HepG2 (cell line): Measurements from ENCODE around the gene KRT81. TPM values are rescaled to one million over a fixed set of nuclear protein-coding genes. Genes with fewer than 3 reads are reported as not detected.

Experiments used
- ATAC-seq: fragments of 200-7000 bp; cut with Tn5 transposase; 3 replicates; pipeline ENCODE4 v1.9.1; 2020; ENCODE audit warnings: mild to moderate bottlenecking, moderate library complexity
- BruUV-seq: library from RNA; stranded (reverse); fragments of 400-500 nt; replicated peaks from 2 replicates; lab custom pipeline; 2021; lab: Mats Ljungman, UMichigan
- CTCF ChIA-PET: fragments of 300-600 bp; formaldehyde crosslinking; extraction: SDS; loops from one replicate; lab custom pipeline; 2021; ENCODE audit warnings: low total read pairs, inconsistent platforms, low intra/inter-chr PET ratio; lab: Yijun Ruan, JAX
- POLR2A ChIA-PET: fragments of 350-600 bp; sonication (Branson Sonifier 250); formaldehyde crosslinking; loops from one replicate; lab custom pipeline; 2020; ENCODE audit warnings: antibody characterized with exemption, inconsistent platforms; lab: Yijun Ruan, JAX
- DNase-seq: peaks from one replicate; pipeline ENCODE4 v3.0.0-alpha.2; 2015; ENCODE audit warnings: low spot score
- FAIRE-seq: peaks from 3 replicates; lab custom pipeline; 2011; peaks lifted over from hg19 to GRCh38; lab: Jason Lieb, UNC
- H2AFZ ChIP-seq: one replicate; pipeline ENCODE4 v1.6.1; 2011; ENCODE audit warnings: low read length, inconsistent platforms
- H3K27ac ChIP-seq: fragments of 300-600 bp; 3 replicates; pipeline ENCODE4 v1.8.0; 2011; ENCODE audit warnings: mixed run types, mild to moderate bottlenecking, mixed read lengths, low read length, inconsistent platforms; ENCODE audit not compliant: insufficient read depth; ENCODE audit errors: extremely low read length
- H3K27me3 ChIP-seq, 2 experiments: fragments of 200-600 bp in 1 of 2; 2 replicates in 1 of 2; 3 replicates in 1 of 2; pipeline versions ENCODE4 v1.6.0 to v1.8.0; 2011; ENCODE audit warnings: low read length in 2 of 2, mild to moderate bottlenecking in 2 of 2, moderate library complexity in 2 of 2, inconsistent platforms in 1 of 2; ENCODE audit not compliant: insufficient read depth in 2 of 2, control insufficient read depth in 1 of 2
- H3K36me3 ChIP-seq, 2 experiments: fragments of 200-600 bp in 1 of 2; replicated peaks in 1 of 2; 2 replicates in 1 of 2; 3 replicates in 1 of 2; pipeline versions ENCODE4 v1.5.1 to v1.8.0; 2011; ENCODE audit warnings: low read length in 2 of 2, inconsistent platforms in 1 of 2; ENCODE audit not compliant: insufficient read depth in 2 of 2, control insufficient read depth in 1 of 2
- H3K4me1 ChIP-seq: 2 replicates; pipeline ENCODE4 v1.5.1; 2012; ENCODE audit warnings: low read length, inconsistent platforms; ENCODE audit not compliant: insufficient read depth
- H3K4me2 ChIP-seq: 2 replicates; pipeline ENCODE4 v1.6.0; 2011; ENCODE audit warnings: low read depth, low read length, inconsistent platforms
- H3K4me3 ChIP-seq, 3 experiments: fragments of 200-600 bp in 1 of 3; sonication (generic), shearing (Covaris generic) in 1 of 3; replicated peaks in 1 of 3; 2 replicates each; pipeline ENCODE4 v1.5.1; 2011 to 2016; ENCODE audit warnings: low read length in 3 of 3, inconsistent platforms in 2 of 3, low read depth in 2 of 3, mild to moderate bottlenecking in 2 of 3, control low read depth in 1 of 3, mixed read lengths in 1 of 3; ENCODE audit not compliant: insufficient read depth in 1 of 3
- H3K79me2 ChIP-seq: one replicate; pipeline ENCODE4 v1.6.1; 2011; ENCODE audit warnings: low read length, inconsistent platforms; ENCODE audit not compliant: insufficient read depth
- H3K9ac ChIP-seq: 2 replicates; pipeline ENCODE4 v1.6.0; 2011; ENCODE audit warnings: mild to moderate bottlenecking, low read depth, low read length, inconsistent platforms; ENCODE audit not compliant: insufficient read depth
- H3K9me3 ChIP-seq: 2 replicates; pipeline ENCODE4 v1.5.1; 2012; ENCODE audit warnings: mild to moderate bottlenecking, low read length
- H4K20me1 ChIP-seq: 2 replicates; pipeline ENCODE4 v1.6.0; 2011; ENCODE audit warnings: inconsistent platforms, mild to moderate bottlenecking, low read length, moderate library complexity; ENCODE audit not compliant: insufficient read depth
- EZH2 ChIP-seq: conservative IDR thresholded peaks from 2 replicates; pipeline ENCODE4 v1.6.1; 2012; ENCODE audit warnings: mild to moderate bottlenecking, low read depth, low read length, moderate library complexity
- KLF11 ChIP-seq: IDR thresholded peaks from 2 replicates; pipeline ENCODE4 v1.6.1; 2016; ENCODE audit warnings: missing compliant biosample characterization
- LCORL ChIP-seq, 2 experiments: fragments of 450-650 bp in 1 of 2; sonication (generic) in 1 of 2; formaldehyde crosslinking in 1 of 2; IDR thresholded peaks; 2 replicates each; pipeline versions ENCODE4 v1.5.0 to v1.6.1; 2017 to 2020; ENCODE audit warnings: antibody characterized with exemption in 1 of 2, missing genetic modification reagents in 1 of 2
- MATR3 ChIP-seq: sonication (generic); formaldehyde crosslinking; IDR thresholded peaks from 2 replicates; pipeline ENCODE4 v1.4.0; 2020; ENCODE audit warnings: missing genetic modification reagents
- MED13 ChIP-seq: sonication (generic); formaldehyde crosslinking; IDR thresholded peaks from 2 replicates; pipeline ENCODE4 v1.5.0; 2020; ENCODE audit warnings: missing genetic modification reagents
- NAIF1 ChIP-seq: sonication (generic); formaldehyde crosslinking; IDR thresholded peaks from 2 replicates; pipeline ENCODE4 v1.5.0; 2020; ENCODE audit warnings: mild to moderate bottlenecking, missing genetic modification reagents, borderline replicate concordance
- PTBP1 ChIP-seq: fragments of 200-400 bp; formaldehyde crosslinking; IDR thresholded peaks from 2 replicates; pipeline ENCODE4 v1.6.1; 2018; ENCODE audit warnings: low read length, low read depth; ENCODE audit not compliant: poor library complexity, severe bottlenecking
- REPIN1 ChIP-seq: sonication (generic); formaldehyde crosslinking; IDR thresholded peaks from 2 replicates; pipeline ENCODE4 v1.8.0; 2022; ENCODE audit warnings: missing genetic modification reagents, low read depth, mild to moderate bottlenecking, borderline replicate concordance
- SNRNP70 ChIP-seq: fragments of 200-400 bp; formaldehyde crosslinking; IDR thresholded peaks from 2 replicates; pipeline ENCODE4 v1.6.1; 2017; ENCODE audit warnings: mild to moderate bottlenecking, low read depth, low read length, moderate library complexity
- ZNF136 ChIP-seq: sonication (generic); formaldehyde crosslinking; IDR thresholded peaks from 2 replicates; pipeline ENCODE4 v1.8.1; 2022; ENCODE audit warnings: low read depth, mild to moderate bottlenecking, moderate library complexity, missing genetic modification reagents
- ZNF235 ChIP-seq: sonication (generic); formaldehyde crosslinking; IDR thresholded peaks from 2 replicates; pipeline ENCODE4 v1.8.1; 2023; ENCODE audit warnings: mild to moderate bottlenecking, missing genetic modification reagents, borderline replicate concordance
- ZNF790 ChIP-seq: sonication (generic); formaldehyde crosslinking; IDR thresholded peaks from 2 replicates; pipeline ENCODE4 v1.8.0; 2022; ENCODE audit warnings: missing genetic modification reagents, mild to moderate bottlenecking, borderline replicate concordance
- WGBS: methylation state at CpG from one replicate; pipeline ENCODE4 v1.1.6; 2017; ENCODE audit warnings: low lambda C conversion rate; 5-methylcytosine and 5-hydroxymethylcytosine counted together
- in situ Hi-C: cut with HindIII; loops from 2 replicates; pipeline ENCODE4 v1.10.0; 2017; ENCODE audit warnings: low pct_unique_long_range_greater_than_20kb; ENCODE audit not compliant: extremely low pct_ligation_motif_present
- intact Hi-C: fragments of 100-400 bp; cut with micrococcal nuclease; formaldehyde crosslinking; loops from one replicate; pipeline ENCODE4 v1.10.0; 2022; ENCODE audit not compliant: unreplicated experiment
- polyA plus RNA-seq, 8 experiments: library from polyadenylated mRNA; depleted of rRNA in 3 of 8; stranded (reverse) in 7 of 8; unstranded in 1 of 8; fragments of >200 nt; fragmentation: Illumina TruSeq in 4 of 8; extraction: Trizol in 4 of 8; gene quantifications; 2 replicates each; pipeline versions ENCODE4 v1.2.1 to v1.2.3, GENCODE V29; 2011 to 2016; ENCODE audit warnings: low read depth in 4 of 8, missing spikeins in 1 of 8, mixed read lengths in 1 of 8; ENCODE audit not compliant: insufficient read depth in 1 of 8
- total RNA-seq, 5 experiments: library from RNA; depleted of rRNA; stranded (reverse); fragments of >200 nt; fragmentation: Illumina TruSeq; extraction: Trizol; gene quantifications; 2 replicates each; pipeline ENCODE4 v1.2.3, GENCODE V29; 2016; ENCODE audit warnings: low read depth in 1 of 5
- TF ChIP-seq, protein P1 (sequence below): sonication (generic); formaldehyde crosslinking; IDR thresholded peaks from 2 replicates; pipeline ENCODE4 v1.8.1; 2023; ENCODE audit warnings: mild to moderate bottlenecking, missing genetic modification reagents
- TF ChIP-seq, protein P2 (sequence below), 2 experiments: sonication (generic) in 1 of 2; formaldehyde crosslinking in 1 of 2; IDR thresholded peaks; 2 replicates each; pipeline versions ENCODE4 v1.5.1 to v1.6.1; 2011 to 2020; ENCODE audit warnings: borderline replicate concordance in 1 of 2, low read depth in 1 of 2, low read length in 1 of 2, mild to moderate bottlenecking in 1 of 2, missing genetic modification reagents in 1 of 2, moderate library complexity in 1 of 2
- TF ChIP-seq, protein P3 (sequence below): sonication (generic); formaldehyde crosslinking; IDR thresholded peaks from 2 replicates; pipeline ENCODE4 v1.8.1; 2023; ENCODE audit warnings: missing genetic modification reagents, mild to moderate bottlenecking, borderline replicate concordance

Gene KRT81
- total and polyA plus RNA-seq, 2 of the 13 experiments (the other 11 are each of a cell fraction or from before 2014, with no cell fraction given), result not detected

- peaks cover 0 to 6% of the 10 kb centered on the region in 2 experiments; a peak in 4 of 5 replicates for H3K27me3 ChIP-seq
- H3K4me1 ChIP-seq, result no peaks in the 10 kb centered on the region
- no peaks in the 10 kb centered on the region for H3K9me3 ChIP-seq
- no peak overlapping the region for H3K4me3 ChIP-seq
- H2AFZ ChIP-seq, result no peak overlapping the region
- TF ChIP-seq, protein P1, sequence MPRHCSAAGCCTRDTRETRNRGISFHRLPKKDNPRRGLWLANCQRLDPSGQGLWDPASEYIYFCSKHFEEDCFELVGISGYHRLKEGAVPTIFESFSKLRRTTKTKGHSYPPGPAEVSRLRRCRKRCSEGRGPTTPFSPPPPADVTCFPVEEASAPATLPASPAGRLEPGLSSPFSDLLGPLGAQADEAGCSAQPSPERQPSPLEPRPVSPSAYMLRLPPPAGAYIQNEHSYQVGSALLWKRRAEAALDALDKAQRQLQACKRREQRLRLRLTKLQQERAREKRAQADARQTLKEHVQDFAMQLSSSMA (CRISPR knock-in tag), result no peak
- TF ChIP-seq EZH2 (no peak), ZNF136 (no peak)
- BruUV-seq, result no TSS peak
- in situ Hi-C loops, result no loop called here
- POLR2A ChIA-PET, result no interaction called here
- no peak for ATAC-seq
- H3K4me2 ChIP-seq, result no peak overlapping the region
- no peak for FAIRE-seq
- intact Hi-C loops, result no loop called here
- CTCF ChIA-PET, result no interaction called here
- no peaks in the 10 kb centered on the region for H3K36me3 ChIP-seq
- no peak overlapping the region for H3K9ac ChIP-seq
- H3K27ac ChIP-seq, result no peak overlapping the region
- no peak for DNase-seq
- H3K79me2 ChIP-seq, result no peaks in the 10 kb centered on the region
- 8% methylated on average over 1 of the region's 1 CpG for WGBS
- H4K20me1 ChIP-seq, result no peaks in the 10 kb centered on the region
Observed at GRCh38 chr12:52271158-52271557, 20.2 kb downstream of the KRT81 start.

GRCh38 chr12:52270541-52271070, 20.7 kb downstream of the KRT81 start:
- Histone ChIP-seq H3K27me3 (peaks cover 0 to 6% of the 10 kb centered on the region in 2 experiments; a peak in 4 of 5 replicates), H3K4me2 (no peak overlapping the region), H3K27ac (no peak overlapping the region), H3K4me3 (no peak overlapping the region), H3K79me2 (no peaks in the 10 kb centered on the region), H2AFZ (no peak overlapping the region), H3K36me3 (no peaks in the 10 kb centered on the region), H3K4me1 (no peaks in the 10 kb centered on the region), H3K9me3 (no peaks in the 10 kb centered on the region), H3K9ac (no peak overlapping the region), H4K20me1 (no peaks in the 10 kb centered on the region)
- POLR2A ChIA-PET, result no interaction called here
- 0% methylated on average over 1 of the region's 6 CpGs for WGBS
- no peak for ATAC-seq
- no TSS peak for BruUV-seq
- FAIRE-seq, result no peak
- in situ Hi-C loops (no loop called here), intact Hi-C loops (no loop called here)
- CTCF ChIA-PET, result no interaction called here
- no peak for DNase-seq
- TF ChIP-seq ZNF790 (CRISPR knock-in tag), result no peak
- no peak for TF ChIP-seq PTBP1
- no peak for TF ChIP-seq REPIN1 (CRISPR knock-in tag)
- no peak for TF ChIP-seq LCORL (IDR thresholded peaks at IDR 0.05)
- TF ChIP-seq LCORL (CRISPR knock-in tag; IDR thresholded peaks at IDR 0.05), result no peak
- no peak for TF ChIP-seq SNRNP70
- no peak for TF ChIP-seq MED13 (CRISPR knock-in tag)
- TF ChIP-seq KLF11 (CRISPR knock-in tag), result no peak
- no peak for TF ChIP-seq NAIF1
- TF ChIP-seq, protein P2, sequence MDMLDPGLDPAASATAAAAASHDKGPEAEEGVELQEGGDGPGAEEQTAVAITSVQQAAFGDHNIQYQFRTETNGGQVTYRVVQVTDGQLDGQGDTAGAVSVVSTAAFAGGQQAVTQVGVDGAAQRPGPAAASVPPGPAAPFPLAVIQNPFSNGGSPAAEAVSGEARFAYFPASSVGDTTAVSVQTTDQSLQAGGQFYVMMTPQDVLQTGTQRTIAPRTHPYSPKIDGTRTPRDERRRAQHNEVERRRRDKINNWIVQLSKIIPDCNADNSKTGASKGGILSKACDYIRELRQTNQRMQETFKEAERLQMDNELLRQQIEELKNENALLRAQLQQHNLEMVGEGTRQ (IDR thresholded peaks at IDR 0.05; ENCODE audit: low read depth, low read length), result no peak
- TF ChIP-seq, protein P2 (CRISPR knock-in tag; IDR thresholded peaks at IDR 0.05; ENCODE audit: borderline replicate concordance), result no peak
- TF ChIP-seq ZNF235, result no peak
- TF ChIP-seq, protein P3, sequence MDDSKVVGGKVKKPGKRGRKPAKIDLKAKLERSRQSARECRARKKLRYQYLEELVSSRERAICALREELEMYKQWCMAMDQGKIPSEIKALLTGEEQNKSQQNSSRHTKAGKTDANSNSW (CRISPR knock-in tag), result no peak
- no peak for TF ChIP-seq MATR3
